SK-N-MC (cell line): Measurements from ENCODE around the gene ICAM2.

Experiments
- EZH2 ChIP-seq: fragments of 200-600 bp; sonication (generic); IDR thresholded peaks from one replicate; pipeline ENCODE4 v1.6.1; 2017; ENCODE audit warnings: antibody characterized with exemption
- POLR2AphosphoS5 ChIP-seq: IDR thresholded peaks from 2 replicates; pipeline ENCODE4 v1.6.1; 2012; ENCODE audit warnings: mild to moderate bottlenecking, low read depth, low read length, borderline replicate concordance

- TF ChIP-seq EZH2 (no peak), POLR2AphosphoS5 (no peak)
Measured at GRCh38 chr17:63954402-63955063, 65.9 kb downstream of the ICAM2 start.
